ENCODE data around the gene AKR1C8.

DNA sequence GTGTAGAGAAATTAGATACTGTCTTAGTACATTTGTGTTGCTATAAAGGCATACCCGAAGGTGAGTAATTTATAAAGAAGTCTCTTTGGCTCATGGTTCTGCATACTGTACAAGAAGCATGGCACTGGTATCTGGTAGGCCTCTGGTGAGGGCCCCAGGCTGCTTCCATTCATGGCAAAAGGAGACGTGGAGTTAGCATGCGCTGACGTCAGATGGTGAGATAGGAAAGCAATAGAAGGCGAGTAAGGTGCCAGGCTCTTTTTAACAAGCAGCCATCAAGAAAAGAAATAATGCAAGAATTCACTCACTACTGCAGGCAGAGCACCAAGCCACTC, 38.1 kb downstream of the AKR1C8 start:
- TF ChIP-seq CTCF (IDR thresholded peaks at IDR 0.05), result no peak
- TF ChIP-seq POLR2AphosphoS5 (IDR thresholded peaks at IDR 0.05), result no peak
